C4-2B (cell line): Measurements from ENCODE around the gene MMP20.

Experiments used
- ZFX ChIP-seq: fragments of 450-650 bp; IDR thresholded peaks from 2 replicates; pipeline ENCODE4 v1.6.1; 2017
- TF ChIP-seq, protein P1 (sequence below): fragments of 450-650 bp; conservative IDR thresholded peaks from 2 replicates; pipeline ENCODE4 v1.5.1; 2017; ENCODE audit warnings: mild to moderate bottlenecking

DNA sequence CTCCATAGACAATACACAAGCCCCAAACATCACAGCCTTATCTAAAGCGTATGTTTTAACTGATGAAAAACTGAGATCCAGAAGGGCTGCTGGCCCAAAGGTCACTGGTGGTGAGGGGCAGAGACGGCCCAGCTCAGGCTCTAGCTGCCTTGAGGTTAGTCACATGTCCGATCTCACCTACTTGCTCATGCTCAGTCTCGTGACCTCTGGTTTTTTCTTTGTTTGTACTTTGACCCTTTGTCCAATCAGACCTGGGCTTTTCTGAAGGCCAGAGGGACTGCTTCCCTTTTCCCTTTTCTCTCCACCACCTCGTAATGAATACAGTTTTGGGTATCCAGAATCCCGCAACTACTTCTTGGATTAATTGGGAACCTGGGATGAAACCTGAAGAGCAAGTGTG is 28.6 kb downstream of the MMP20 start:
- TF ChIP-seq, protein P1, sequence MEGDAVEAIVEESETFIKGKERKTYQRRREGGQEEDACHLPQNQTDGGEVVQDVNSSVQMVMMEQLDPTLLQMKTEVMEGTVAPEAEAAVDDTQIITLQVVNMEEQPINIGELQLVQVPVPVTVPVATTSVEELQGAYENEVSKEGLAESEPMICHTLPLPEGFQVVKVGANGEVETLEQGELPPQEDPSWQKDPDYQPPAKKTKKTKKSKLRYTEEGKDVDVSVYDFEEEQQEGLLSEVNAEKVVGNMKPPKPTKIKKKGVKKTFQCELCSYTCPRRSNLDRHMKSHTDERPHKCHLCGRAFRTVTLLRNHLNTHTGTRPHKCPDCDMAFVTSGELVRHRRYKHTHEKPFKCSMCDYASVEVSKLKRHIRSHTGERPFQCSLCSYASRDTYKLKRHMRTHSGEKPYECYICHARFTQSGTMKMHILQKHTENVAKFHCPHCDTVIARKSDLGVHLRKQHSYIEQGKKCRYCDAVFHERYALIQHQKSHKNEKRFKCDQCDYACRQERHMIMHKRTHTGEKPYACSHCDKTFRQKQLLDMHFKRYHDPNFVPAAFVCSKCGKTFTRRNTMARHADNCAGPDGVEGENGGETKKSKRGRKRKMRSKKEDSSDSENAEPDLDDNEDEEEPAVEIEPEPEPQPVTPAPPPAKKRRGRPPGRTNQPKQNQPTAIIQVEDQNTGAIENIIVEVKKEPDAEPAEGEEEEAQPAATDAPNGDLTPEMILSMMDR = no peak
- no peak for TF ChIP-seq ZFX
